ENCODE results near the gene KLHDC3. TPM values are rescaled to one million over a fixed set of nuclear protein-coding genes. Genes with fewer than 3 reads are reported as not detected.

Gene KLHDC3
- polyA plus RNA-seq, 4 donors: 72.4 to 103 (median 75.3) TPM

GRCh38 chr6:43047998-43048397 lies 33.9 kb downstream of the KLHDC3 start:
- 91 to 93% (median 92%) methylated on average over 7 of the region's 7 CpGs for whole genome bisulfite sequencing, 3 donors
- peaks cover 0 to 86% (median 18%) of the 10 kb centered on the region in 3 donors for H3K36me3 ChIP-seq (ENCODE audit: control insufficient read depth in 3 of 3, insufficient read depth in 2 of 3, low read depth in 1 of 3, low read length in 3 of 3)
- DNase-seq: no peak
- no peak overlapping the region for H3K27ac ChIP-seq (ENCODE audit: low read depth in 1 of 3, low read length in 2 of 3)
- no peaks in the 10 kb centered on the region for H3K9me3 ChIP-seq (ENCODE audit: control insufficient read depth in 2 of 2, insufficient read depth in 1 of 2, low read depth in 1 of 2, low read length in 1 of 2)
- FAIRE-seq: no peak
- no peak overlapping the region for H3K4me3 ChIP-seq (ENCODE audit: low read depth in 1 of 3, low read length in 3 of 3)
- no peaks in the 10 kb centered on the region for H3K27me3 ChIP-seq (ENCODE audit: control insufficient read depth in 3 of 3, insufficient read depth in 3 of 3, low read length in 3 of 3)
- peaks cover 0 to 23% (median 3%) of the 10 kb centered on the region in 3 donors for H3K4me1 ChIP-seq (ENCODE audit: control insufficient read depth in 3 of 3, insufficient read depth in 2 of 3, low read depth in 1 of 3, low read length in 2 of 3)

GRCh38 chr6:43050981-43051380 lies 36.9 kb downstream of the KLHDC3 start:
- Histone ChIP-seq H3K36me3 (ENCODE audit: control insufficient read depth in 3 of 3, insufficient read depth in 2 of 3, low read depth in 1 of 3, low read length in 3 of 3) (peaks cover 0 to 74% (median 11%) of the 10 kb centered on the region in 3 donors), H3K4me3 (ENCODE audit: low read depth in 1 of 3, low read length in 3 of 3) (no peak overlapping the region), H3K27ac (ENCODE audit: low read depth in 1 of 3, low read length in 2 of 3) (no peak overlapping the region), H3K27me3 (ENCODE audit: control insufficient read depth in 3 of 3, insufficient read depth in 3 of 3, low read length in 3 of 3) (no peaks in the 10 kb centered on the region), H3K9me3 (ENCODE audit: control insufficient read depth in 2 of 2, insufficient read depth in 1 of 2, low read depth in 1 of 2, low read length in 1 of 2) (no peaks in the 10 kb centered on the region), H3K4me1 (ENCODE audit: control insufficient read depth in 3 of 3, insufficient read depth in 2 of 3, low read depth in 1 of 3, low read length in 2 of 3) (peaks cover 0 to 24% (median 3%) of the 10 kb centered on the region in 3 donors)
- DNase-seq (no peak), FAIRE-seq (no peak)
- 96 to 98% (median 97%) methylated on average over 17 of the region's 17 CpGs for WGBS, 3 donors

GRCh38 chr6:43052225-43052841 lies 38.3 kb downstream of the KLHDC3 start:
- H3K36me3 ChIP-seq (ENCODE audit: control insufficient read depth in 3 of 3, insufficient read depth in 2 of 3, low read depth in 1 of 3, low read length in 3 of 3): peaks cover 0 to 70% (median 9%) of the 10 kb centered on the region in 3 donors
- DNase-seq (no peak), FAIRE-seq (no peak)
- H3K27ac ChIP-seq (ENCODE audit: low read depth in 1 of 3, low read length in 2 of 3): peak overlapping the region in 2 of 3 donors; percentile 79 to 93
- no peaks in the 10 kb centered on the region for H3K9me3 ChIP-seq (ENCODE audit: control insufficient read depth in 2 of 2, insufficient read depth in 1 of 2, low read depth in 1 of 2, low read length in 1 of 2)
- H3K4me3 ChIP-seq (ENCODE audit: low read depth in 1 of 3, low read length in 3 of 3): peak overlapping the region in 1 of 3 donors; percentile 80
- peaks cover 0 to 24% (median 3%) of the 10 kb centered on the region in 3 donors for H3K4me1 ChIP-seq (ENCODE audit: control insufficient read depth in 3 of 3, insufficient read depth in 2 of 3, low read depth in 1 of 3, low read length in 2 of 3)
- H3K27me3 ChIP-seq (ENCODE audit: control insufficient read depth in 3 of 3, insufficient read depth in 3 of 3, low read length in 3 of 3): no peaks in the 10 kb centered on the region
- 87 to 94% (median 91%) methylated on average over 19 of the region's 19 CpGs for WGBS, 3 donors

- FAIRE-seq (no peak), DNase-seq (peak; percentile 30 to 74)
- WGBS, 3 donors: 10 to 15% (median 11%) methylated on average over 22 of the region's 22 CpGs
- H3K36me3 ChIP-seq (ENCODE audit: control insufficient read depth in 3 of 3, insufficient read depth in 2 of 3, low read depth in 1 of 3, low read length in 3 of 3): peaks cover 0 to 70% (median 8%) of the 10 kb centered on the region in 3 donors
- H3K27me3 ChIP-seq (ENCODE audit: control insufficient read depth in 3 of 3, insufficient read depth in 3 of 3, low read length in 3 of 3): no peaks in the 10 kb centered on the region
- no peaks in the 10 kb centered on the region for H3K9me3 ChIP-seq (ENCODE audit: control insufficient read depth in 2 of 2, insufficient read depth in 1 of 2, low read depth in 1 of 2, low read length in 1 of 2)
- peak overlapping the region; percentile 78 to 93 (median 79) for H3K27ac ChIP-seq (ENCODE audit: low read depth in 1 of 3, low read length in 2 of 3)
- peak overlapping the region; percentile 60 to 80 (median 70) for H3K4me3 ChIP-seq (ENCODE audit: low read depth in 1 of 3, low read length in 3 of 3)
- peaks cover 0 to 27% (median 3%) of the 10 kb centered on the region in 3 donors for H3K4me1 ChIP-seq (ENCODE audit: control insufficient read depth in 3 of 3, insufficient read depth in 2 of 3, low read depth in 1 of 3, low read length in 2 of 3)
Observed at GRCh38 chr6:43052842-43053544, 38.9 kb downstream of the KLHDC3 start.

GRCh38 chr6:43053545-43054205 lies 39.6 kb downstream of the KLHDC3 start, which contains the start of gene CUL7:
CUL7 (minus strand) TSS chr6:43053851; CDS start chr6:43052788, 1,063 bp downstream.
- 1 to 2% (median 1%) methylated on average over 27 to 45 of the region's 45 CpGs for WGBS, 3 donors
- peaks cover 0 to 65% (median 6%) of the 10 kb centered on the region in 3 donors for H3K36me3 ChIP-seq (ENCODE audit: control insufficient read depth in 3 of 3, insufficient read depth in 2 of 3, low read depth in 1 of 3, low read length in 3 of 3)
- peak within 1 kb of the TSS; percentile 78 to 93 (median 79) for H3K27ac ChIP-seq (ENCODE audit: low read depth in 1 of 3, low read length in 2 of 3)
- no peaks in the 10 kb centered on the region for H3K9me3 ChIP-seq (ENCODE audit: control insufficient read depth in 2 of 2, insufficient read depth in 1 of 2, low read depth in 1 of 2, low read length in 1 of 2)
- DNase-seq (peak; percentile 97 to 98), FAIRE-seq (no peak)
- peaks cover 0 to 34% (median 3%) of the 10 kb centered on the region in 3 donors for H3K4me1 ChIP-seq (ENCODE audit: control insufficient read depth in 3 of 3, insufficient read depth in 2 of 3, low read depth in 1 of 3, low read length in 2 of 3)
- H3K27me3 ChIP-seq (ENCODE audit: control insufficient read depth in 3 of 3, insufficient read depth in 3 of 3, low read length in 3 of 3): no peaks in the 10 kb centered on the region
- peak within 1 kb of the TSS; percentile 60 to 80 (median 70) for H3K4me3 ChIP-seq (ENCODE audit: low read depth in 1 of 3, low read length in 3 of 3)

GRCh38 chr6:43054206-43054943 lies 40.3 kb downstream of the KLHDC3 start:
- DNase-seq: peak in 1 of 2 donors; percentile 16
- Histone ChIP-seq H3K4me1 (ENCODE audit: control insufficient read depth in 3 of 3, insufficient read depth in 2 of 3, low read depth in 1 of 3, low read length in 2 of 3) (peaks cover 0 to 34% (median 3%) of the 10 kb centered on the region in 3 donors), H3K9me3 (ENCODE audit: control insufficient read depth in 2 of 2, insufficient read depth in 1 of 2, low read depth in 1 of 2, low read length in 1 of 2) (no peaks in the 10 kb centered on the region), H3K27ac (ENCODE audit: low read depth in 1 of 3, low read length in 2 of 3) (peak overlapping the region; percentile 42 to 93 (median 79)), H3K27me3 (ENCODE audit: control insufficient read depth in 3 of 3, insufficient read depth in 3 of 3, low read length in 3 of 3) (no peaks in the 10 kb centered on the region), H3K36me3 (ENCODE audit: control insufficient read depth in 3 of 3, insufficient read depth in 2 of 3, low read depth in 1 of 3, low read length in 3 of 3) (peaks cover 0 to 61% (median 3%) of the 10 kb centered on the region in 3 donors), H3K4me3 (ENCODE audit: low read depth in 1 of 3, low read length in 3 of 3) (peak overlapping the region in 2 of 3 donors; percentile 70 to 80)
- 76 to 78% (median 77%) methylated on average over 17 of the region's 17 CpGs for WGBS, 3 donors
- FAIRE-seq: no peak

- Histone ChIP-seq H3K27me3 (ENCODE audit: control insufficient read depth in 3 of 3, insufficient read depth in 3 of 3, low read length in 3 of 3) (no peaks in the 10 kb centered on the region), H3K4me3 (ENCODE audit: low read depth in 1 of 3, low read length in 3 of 3) (no peak overlapping the region), H3K27ac (ENCODE audit: low read depth in 1 of 3, low read length in 2 of 3) (no peak overlapping the region), H3K36me3 (ENCODE audit: control insufficient read depth in 3 of 3, insufficient read depth in 2 of 3, low read depth in 1 of 3, low read length in 3 of 3) (peaks cover 0 to 49% (median 0%) of the 10 kb centered on the region in 3 donors), H3K4me1 (ENCODE audit: control insufficient read depth in 3 of 3, insufficient read depth in 2 of 3, low read depth in 1 of 3, low read length in 2 of 3) (peaks cover 0 to 32% (median 3%) of the 10 kb centered on the region in 3 donors), H3K9me3 (ENCODE audit: control insufficient read depth in 2 of 2, insufficient read depth in 1 of 2, low read depth in 1 of 2, low read length in 1 of 2) (no peaks in the 10 kb centered on the region)
- no peak for DNase-seq
- FAIRE-seq: no peak
- 84 to 87% (median 86%) methylated on average over 8 of the region's 8 CpGs for WGBS, 3 donors
Observed at GRCh38 chr6:43055966-43056365, 41.9 kb downstream of the KLHDC3 start.

All from small intestine (tissue), 7 donors.